GM21723 (cell line): ENCODE results near the gene PPP1R14D.

Source experiments
- ATAC-seq: cut with Tn5 transposase; IDR thresholded peaks from one replicate; pipeline ENCODE4 v1.9.1; 2021; ENCODE audit warnings: mild to moderate bottlenecking, moderate library complexity; ENCODE audit not compliant: unreplicated experiment

The PPP1R14D gene

DNA sequence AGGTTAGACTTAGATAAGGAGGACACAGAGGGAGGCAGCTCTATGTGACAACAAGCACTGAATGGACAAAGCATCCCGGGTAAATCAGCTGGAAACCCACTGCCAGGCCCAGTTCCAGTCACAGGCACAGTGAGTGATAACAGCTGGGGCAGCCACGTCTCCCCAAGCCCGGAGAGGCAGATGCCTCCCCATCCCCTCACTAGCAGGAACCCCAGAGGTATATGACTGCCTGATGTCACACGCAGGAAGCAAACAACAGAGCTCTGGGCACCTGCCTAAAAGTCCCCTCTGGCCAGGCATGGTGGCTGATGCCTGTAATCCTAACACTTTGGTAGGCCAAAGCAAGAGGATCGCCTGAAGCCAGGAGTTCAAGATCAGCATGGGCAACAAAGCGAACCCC is 40.5 kb downstream of the PPP1R14D start:
- ATAC-seq: no peak

GRCh38 chr15:40787344-40787841 is 41.1 kb downstream of the PPP1R14D start:
- ATAC-seq: no peak

DNA sequence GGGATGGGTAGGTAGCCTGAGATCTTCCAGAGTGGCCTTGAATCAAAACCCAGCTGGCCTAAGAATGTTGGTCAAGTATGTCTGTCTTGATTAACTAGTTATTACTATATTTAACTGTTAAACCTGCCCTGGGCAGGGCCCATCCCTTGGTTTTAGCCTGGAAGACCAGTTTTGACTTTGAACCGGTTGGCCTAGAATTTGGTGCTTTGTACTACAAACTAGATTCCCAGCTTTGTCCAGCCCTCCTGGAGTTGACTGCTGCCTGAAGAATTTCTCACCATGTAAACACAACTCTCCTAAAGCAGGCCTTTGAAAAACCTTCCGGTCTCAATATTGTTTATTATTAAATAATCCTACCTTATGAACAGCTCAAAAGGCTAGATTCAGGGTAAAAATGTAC is 42.7 kb downstream of the PPP1R14D start:
- no peak for ATAC-seq

GRCh38 chr15:40785164-40785563 is 43.3 kb downstream of the PPP1R14D start:
- no peak for ATAC-seq

GRCh38 chr15:40782609-40783227 is 45.8 kb downstream of the PPP1R14D start:
- peak; percentile 82 for ATAC-seq

DNA sequence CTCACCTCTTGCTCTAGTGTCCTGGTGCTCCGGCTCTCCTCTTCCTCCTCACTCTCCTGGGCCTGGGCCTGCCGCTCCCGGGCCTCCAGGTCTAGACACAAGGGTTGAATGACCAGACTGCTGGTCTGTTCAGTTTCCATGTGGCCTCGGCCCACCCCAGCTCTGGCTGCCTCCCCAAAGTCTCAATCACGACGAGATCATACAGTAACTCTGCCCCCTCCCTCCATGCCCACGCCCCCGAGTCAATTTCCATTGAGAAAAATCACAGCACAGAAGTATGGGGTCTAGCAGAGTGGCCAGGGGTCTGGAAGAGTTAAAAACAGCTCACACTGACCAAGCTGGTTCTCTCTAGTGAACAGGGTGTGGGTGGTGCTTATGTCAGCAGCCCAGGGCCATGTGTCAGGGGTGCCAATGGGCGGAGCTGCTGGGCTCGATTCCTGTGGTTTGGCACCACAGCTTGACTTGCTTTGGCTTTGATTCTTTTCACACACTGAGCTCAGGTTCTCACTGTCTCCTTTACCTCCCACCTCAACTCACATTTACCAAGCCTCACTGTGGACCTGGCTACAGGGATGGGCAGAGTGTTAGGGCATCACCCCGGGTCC is 51.9 kb downstream of the PPP1R14D start:
- ATAC-seq: no peak

GRCh38 chr15:40775740-40776536 is 52.6 kb downstream of the PPP1R14D start:
- ATAC-seq: no peak

DNA sequence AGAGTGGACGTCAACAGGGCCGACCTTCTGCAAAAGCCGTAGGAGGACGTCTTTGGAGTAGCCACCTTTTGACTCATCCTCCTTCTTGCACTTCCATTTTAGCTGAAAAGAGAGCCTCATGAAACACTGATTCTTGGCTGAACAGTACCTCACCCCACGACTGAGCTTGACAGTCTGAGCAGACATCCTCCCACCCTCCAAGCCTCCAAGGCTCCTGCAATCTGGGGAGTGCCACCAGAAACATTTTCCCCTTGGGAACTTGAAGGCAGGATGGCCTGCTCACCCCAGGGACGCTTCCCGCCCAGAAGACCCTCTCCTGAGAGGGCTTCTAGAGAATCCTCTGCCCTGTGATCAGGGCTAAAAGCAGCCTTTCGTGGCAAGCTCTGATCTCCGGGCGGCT is 53.5 kb downstream of the PPP1R14D start:
- ATAC-seq: no peak

DNA sequence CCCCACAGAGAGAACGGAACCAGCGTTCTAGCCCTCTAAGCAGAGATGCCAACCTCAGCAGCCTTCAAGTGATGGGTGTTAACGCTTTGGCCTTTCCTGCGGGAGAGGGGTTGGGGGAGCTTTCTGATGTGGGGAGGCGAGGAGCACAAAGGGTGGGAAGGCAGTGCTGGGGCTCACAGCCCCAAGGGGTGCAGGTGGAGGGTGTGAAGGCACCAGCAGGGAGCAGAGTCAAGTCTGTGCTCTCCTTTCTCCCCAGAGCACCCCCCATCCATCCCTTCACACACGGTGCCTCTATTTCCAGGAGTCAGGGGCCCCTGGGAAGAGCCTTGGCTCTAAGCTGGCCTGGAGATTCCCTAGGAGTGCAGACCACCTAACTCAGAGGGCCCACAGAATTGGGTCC is 54.6 kb downstream of the PPP1R14D start:
- no peak for ATAC-seq

GRCh38 chr15:40773496-40773895 is 55.0 kb downstream of the PPP1R14D start:
- ATAC-seq: no peak

- no peak for ATAC-seq
These were observed 56.5 kb downstream of the PPP1R14D start for GRCh38 chr15:40772014-40772413.

DNA sequence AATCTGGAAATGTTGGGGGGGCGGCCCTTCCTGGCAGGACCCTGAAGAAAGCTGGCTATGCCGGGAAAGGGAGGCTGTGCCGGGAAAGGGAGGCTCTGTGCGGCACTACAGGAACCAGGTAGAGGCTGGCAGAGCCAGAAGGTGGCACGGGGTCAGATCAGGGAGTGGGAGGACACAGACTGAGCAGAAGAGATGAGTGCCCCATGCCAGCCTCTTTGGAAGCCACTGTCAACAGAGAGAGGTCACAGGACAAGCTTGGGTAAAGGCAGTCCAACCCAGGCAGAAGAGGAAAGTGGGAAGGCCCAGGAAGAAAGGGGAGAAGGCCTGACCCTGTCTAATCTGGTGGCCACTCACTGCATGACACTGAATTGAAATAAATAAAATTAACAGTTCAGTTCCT is 57.3 kb downstream of the PPP1R14D start:
- no peak for ATAC-seq

DNA sequence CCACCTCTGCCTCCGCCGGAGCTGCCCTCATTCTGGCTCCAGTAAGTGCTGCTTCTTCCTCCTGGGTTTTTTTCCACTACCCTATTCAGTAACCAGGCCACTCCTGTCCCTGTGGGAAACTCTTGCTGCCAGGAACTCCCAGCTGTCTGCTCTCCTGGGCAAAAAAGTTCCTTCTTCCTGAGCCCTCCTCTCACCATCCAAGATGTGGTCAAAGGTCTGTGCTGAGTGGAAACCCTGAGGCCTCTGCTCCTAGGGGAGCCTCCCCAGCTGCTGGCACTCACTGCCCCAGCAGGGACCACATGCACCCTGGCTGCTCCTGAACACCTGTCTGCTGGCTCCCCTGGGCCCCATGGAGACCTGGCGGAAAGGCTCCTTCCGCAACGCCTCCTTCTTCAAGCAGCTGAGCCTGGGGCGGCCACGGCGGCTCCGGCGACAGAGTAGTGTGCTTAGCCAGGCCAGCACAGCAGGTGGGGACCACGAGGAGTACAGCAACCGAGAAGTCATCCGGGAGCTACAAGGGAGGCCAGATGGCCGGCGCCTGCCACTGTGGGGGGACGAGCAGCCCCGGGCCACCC is 58.3 kb downstream of the PPP1R14D start:
- ATAC-seq: no peak

DNA sequence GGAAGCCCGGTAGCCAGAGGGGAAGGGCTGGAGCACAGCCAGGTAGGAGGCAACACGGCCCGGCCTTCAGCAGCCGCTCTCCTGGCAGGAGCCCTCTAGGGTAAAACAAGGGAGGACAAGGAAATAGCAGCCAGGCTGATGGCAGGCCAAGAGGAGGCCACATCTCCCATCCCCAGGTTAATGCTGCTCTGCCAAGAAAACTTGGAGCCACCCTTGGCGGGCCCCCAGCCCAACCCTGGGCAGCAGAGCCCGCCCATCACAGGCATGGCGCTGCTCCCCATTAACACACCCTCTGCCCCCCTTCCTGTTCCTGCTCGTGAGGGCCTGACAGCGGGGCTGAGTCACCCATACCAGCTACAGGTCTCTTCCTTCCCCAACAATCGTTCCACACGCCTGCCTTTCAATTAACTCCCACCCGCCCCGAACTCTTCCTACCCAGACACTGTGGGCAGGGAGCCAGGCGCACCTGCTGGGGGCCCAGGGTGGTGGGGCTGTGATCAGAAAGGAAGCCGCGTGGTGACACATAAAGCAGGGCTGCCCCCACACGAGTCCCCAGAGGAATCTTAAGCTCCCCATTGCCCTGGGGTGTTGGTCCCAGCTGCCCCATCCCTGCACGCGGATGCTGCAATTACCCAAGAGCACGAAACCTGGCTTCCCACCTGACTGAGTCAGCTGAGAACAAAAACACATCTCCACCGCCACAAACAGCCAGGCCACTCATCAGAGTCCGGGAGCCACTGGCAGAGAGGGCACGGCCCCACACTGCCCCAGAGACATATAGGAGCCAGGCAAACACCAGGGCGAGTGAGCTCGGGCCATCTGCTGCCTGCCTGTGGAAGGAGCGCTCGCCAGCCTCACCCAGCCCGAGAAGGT is 59.0 kb downstream of the PPP1R14D start, which contains the start of gene C15orf62:
Gene C15orf62 (plus strand): TSS at position 707 of the 873 bp plus-strand sequence. CDS start 516 bp downstream, outside the sequence.
- peak; percentile 42 for ATAC-seq

- peak; percentile 3 for ATAC-seq
These were observed 59.8 kb downstream of the PPP1R14D start for GRCh38 chr15:40768521-40769273.

GRCh38 chr15:40767838-40768500 is 60.5 kb downstream of the PPP1R14D start:
- no peak for ATAC-seq

- no peak for ATAC-seq
These were observed 61.3 kb downstream of the PPP1R14D start for GRCh38 chr15:40766906-40767837.

GRCh38 chr15:40766194-40766815 is 62.2 kb downstream of the PPP1R14D start:
- no peak for ATAC-seq
